ENCODE results near the gene IL12RB2.

DNA sequence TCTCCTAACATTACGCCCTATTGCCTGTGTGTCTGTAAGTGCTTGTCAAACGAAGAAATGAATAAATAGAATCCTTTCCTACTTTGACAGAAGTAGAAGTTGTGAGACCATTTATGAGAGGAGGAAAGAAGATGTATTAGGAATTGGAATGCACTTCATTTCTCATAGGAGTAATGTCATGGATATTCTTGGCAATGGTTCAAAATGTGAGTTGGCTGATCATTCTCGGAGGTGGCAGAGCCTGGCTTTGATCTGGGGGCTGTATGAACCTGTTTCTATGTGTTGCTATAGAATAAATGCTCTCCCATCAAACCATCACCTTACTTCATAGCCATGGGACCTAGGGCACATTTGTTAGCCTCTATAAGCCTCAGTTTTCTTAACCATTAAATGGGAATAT is 132.7 kb downstream of the IL12RB2 start:
- no peak for TF ChIP-seq POLR2A (IDR thresholded peaks at IDR 0.05; ENCODE audit: extremely low read depth, insufficient read length)
- TF ChIP-seq, protein P1, sequence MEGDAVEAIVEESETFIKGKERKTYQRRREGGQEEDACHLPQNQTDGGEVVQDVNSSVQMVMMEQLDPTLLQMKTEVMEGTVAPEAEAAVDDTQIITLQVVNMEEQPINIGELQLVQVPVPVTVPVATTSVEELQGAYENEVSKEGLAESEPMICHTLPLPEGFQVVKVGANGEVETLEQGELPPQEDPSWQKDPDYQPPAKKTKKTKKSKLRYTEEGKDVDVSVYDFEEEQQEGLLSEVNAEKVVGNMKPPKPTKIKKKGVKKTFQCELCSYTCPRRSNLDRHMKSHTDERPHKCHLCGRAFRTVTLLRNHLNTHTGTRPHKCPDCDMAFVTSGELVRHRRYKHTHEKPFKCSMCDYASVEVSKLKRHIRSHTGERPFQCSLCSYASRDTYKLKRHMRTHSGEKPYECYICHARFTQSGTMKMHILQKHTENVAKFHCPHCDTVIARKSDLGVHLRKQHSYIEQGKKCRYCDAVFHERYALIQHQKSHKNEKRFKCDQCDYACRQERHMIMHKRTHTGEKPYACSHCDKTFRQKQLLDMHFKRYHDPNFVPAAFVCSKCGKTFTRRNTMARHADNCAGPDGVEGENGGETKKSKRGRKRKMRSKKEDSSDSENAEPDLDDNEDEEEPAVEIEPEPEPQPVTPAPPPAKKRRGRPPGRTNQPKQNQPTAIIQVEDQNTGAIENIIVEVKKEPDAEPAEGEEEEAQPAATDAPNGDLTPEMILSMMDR (IDR thresholded peaks at IDR 0.05; ENCODE audit: low read depth, low read length), result no peak

All from NB4 (cell line).